CD1c-positive myeloid dendritic cell (primary cell): ENCODE results near the gene MED27.

Source experiments
- DNase-seq: peaks from one replicate; pipeline ENCODE4 v3.0.0-alpha.2; 2016; ENCODE audit errors: extremely low spot score

MED27 gene

DNA sequence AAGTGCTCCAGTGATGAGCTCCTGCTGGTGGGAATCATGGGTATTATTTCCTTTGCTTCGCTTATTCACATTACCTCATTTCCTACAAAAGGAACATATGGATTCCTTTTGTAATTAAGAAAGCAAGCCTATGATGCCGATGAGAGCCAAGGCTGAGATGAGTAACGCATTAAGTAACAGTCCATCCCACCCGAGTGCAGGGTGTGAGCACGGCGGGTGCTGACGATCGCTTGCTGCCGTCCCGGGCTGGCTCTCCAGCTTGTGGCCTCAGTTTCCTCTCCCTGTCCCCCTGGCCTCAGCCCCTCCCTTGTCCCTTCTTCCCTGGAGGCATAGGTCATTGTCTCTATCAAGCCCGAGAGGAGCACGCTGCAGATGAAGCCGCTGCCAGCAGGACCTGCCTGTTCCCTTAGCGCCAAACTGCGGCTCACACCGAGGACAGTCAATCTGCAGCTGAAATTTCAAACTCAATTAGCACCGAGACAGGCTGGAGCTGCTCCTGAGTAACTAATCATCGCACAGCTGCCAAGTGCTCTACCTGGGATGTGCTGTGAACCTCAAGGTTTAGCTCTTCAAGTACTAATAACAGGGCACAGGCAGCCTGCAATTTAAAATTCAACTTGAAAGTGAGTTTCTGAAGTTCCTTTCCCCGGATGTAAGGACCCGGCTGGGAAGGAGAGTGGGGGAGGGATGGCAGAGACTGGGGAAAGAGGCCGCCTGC, 224.6 kb downstream of the MED27 start:
- no peak for DNase-seq

DNA sequence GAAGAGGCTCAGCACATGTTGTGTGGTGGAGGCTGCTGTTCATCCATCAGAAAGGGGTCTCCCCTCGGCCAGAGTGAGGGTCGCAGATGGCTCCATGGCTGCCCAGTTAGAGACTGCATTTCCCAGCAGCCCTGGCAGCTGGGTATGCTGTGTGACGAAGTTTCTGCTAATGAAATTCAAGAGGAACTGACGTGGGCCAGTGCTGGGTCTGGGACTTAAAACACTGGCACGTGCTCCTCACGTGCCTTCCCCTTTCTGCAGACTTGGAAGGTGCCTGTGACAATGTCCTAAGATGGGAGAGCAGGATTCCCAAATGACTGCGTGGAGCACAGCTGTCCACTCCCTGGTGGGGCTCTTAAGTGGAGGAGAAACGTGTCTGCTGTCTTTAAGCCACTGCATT, 225.3 kb downstream of the MED27 start:
- DNase-seq = peak; percentile 43

DNA sequence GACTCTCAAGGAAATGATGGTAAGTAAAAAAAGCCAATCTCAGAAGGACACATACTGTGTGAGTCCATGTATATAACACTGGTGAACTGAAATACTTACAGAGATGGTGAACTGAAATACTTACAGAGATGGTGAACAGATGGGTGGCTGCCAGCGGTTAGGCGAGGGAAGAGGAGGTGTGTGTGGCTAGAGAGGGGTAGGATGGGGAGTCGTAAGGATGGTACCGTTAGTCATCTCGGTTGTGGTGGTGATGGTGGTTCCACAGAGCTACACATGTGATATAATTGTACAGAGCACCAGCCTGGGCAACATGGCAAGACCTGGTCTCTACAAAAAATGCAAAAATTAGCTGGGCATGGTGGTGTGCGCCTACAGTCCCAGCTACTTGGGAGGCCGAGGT, 226.2 kb downstream of the MED27 start:
- no peak for DNase-seq

DNA sequence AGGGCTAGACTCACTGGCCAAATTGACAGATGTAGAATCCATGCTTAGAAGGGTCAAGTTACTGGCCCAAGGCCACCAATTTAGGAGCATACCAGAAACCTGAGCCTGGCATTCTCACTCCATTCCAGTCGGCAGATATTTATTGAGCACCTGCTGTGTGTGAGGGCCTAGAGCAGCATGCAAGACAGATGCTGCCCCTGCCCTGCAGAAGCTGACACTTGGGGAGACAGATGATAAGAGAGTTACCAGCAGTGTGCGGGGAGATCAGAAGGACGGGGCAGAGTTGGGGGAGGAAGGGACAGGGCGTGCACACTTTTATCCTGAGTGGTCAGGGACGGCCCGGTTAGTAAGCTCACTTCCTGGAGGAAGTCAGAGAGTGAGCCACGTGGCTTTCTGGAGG, 228.3 kb downstream of the MED27 start:
- DNase-seq = no peak

DNA sequence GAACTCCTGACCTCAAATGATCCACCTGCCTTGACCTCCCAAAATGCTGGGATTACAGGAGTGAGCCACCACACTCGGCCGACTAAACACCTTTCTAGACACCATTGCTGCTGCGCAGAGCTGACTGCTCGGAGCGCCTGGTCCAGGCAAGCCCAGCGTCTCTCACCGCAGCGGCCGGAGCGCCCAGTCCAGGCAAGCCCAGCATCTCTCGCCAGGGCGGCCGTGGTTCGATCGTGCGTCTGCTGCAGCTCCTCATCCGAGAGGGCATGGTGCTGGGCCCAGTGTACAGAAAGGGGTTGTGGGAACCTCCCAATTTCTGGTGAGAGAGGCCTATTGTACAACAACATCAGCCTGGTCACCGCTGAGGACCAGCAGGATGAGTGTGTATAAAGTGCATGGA, 230.3 kb downstream of the MED27 start:
- no peak for DNase-seq

DNA sequence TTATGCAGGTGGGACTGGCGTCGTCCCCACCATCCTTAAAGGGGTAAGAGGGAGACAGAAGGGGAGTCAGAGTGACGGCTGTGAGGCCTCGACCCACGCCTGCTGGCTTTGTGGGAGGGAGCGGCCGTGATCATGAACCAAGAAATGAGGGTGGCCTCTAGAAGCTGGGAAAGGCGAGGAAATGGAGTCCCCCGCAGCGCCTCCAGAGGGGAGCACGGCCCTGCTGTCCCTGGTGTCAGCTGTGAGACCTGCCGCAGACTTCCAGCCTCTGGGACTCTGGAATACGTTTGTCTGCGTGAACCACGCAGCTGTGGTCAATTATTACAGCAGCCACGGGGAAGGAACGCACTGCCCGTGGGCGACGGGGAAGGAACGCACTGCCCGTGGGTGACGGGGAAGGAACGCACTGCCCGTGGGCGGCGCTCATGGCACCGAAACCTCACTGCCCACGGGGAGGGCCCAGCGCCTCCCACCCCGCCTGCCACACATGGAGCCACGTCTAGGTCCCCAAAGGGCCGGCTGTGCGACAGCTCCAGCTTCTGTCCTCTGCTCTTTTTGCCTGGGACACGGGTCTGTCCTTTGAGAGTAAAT, 231.0 kb downstream of the MED27 start:
- peak; percentile 41 for DNase-seq

DNA sequence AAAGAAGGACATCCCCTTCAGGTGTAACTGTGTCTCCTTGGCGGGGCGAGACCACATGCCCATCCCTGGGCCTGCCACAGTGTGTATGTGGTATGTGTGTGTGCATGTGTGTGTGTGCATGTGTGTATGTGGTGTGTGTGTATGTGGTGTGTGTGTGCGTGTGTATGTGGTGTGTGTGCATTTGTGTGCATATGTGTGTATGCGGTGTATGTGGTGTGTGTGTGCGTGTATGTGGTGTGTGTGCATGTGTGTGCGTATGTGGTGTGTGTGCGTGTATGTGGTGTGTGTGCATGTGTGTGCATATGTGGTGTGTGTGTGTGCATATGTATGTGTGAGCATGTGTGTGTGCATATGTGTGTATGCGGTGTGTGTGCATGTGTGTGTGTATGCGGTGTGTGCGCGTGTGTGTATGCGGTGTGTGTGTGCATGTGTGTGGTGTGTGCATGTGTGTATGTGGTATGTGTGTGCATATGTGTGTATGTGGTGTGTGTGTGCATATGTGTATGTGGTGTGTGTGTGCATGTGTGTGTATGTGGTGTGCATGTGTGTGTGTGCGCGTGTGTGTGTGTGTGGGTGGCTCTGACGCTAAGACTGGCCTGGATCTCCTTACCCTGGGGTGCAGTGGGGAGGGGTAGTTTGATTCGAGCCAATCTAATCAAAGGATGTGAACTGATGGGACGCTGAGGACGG, 231.9 kb downstream of the MED27 start:
- no peak for DNase-seq

DNA sequence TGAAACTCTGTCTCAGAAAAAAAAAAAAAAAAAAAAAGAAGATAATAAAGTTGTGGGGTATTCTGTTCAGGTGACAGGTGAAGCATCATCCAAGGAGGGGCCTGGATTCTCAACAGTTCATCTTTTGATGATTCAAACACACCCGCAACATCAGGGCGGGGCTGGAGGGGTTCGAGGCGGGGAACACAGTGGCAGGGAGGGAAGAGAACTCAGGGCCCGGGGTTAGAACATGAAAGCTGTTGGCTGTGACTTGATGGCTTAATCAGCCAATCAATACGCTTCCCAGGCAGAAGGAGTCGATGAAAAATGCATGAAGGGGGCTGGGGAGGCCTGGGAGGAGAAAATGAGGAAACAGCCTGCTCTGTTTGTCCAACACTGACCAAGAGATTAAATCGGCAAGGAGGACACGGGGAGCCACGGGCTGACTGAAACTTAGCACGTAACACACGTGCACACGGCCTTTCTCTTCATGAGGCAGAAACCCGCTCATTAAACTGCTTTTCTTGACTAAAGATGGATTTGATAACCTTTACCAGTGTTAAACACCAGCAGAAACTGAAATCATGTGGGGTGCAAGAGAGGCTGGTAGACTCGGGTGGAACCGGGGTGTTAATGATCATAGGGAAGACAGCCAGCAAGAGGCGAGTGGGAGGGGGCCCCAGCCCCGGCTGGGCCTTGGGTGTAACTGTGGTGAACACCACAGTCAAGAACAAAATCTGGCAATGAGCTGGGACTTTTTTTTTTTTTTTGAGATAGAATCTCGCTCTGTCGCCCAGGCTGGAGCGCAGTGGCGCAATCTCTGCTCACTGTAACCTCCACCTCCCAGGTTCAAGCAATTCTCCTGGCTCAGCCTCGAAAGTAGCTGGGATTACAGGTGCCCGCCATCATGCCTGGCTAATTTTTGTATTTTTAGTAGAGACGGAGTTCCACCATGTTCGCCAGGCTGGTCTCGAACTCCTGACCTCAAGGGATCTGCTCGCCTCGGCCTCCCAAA, 234.1 kb downstream of the MED27 start:
- no peak for DNase-seq

DNA sequence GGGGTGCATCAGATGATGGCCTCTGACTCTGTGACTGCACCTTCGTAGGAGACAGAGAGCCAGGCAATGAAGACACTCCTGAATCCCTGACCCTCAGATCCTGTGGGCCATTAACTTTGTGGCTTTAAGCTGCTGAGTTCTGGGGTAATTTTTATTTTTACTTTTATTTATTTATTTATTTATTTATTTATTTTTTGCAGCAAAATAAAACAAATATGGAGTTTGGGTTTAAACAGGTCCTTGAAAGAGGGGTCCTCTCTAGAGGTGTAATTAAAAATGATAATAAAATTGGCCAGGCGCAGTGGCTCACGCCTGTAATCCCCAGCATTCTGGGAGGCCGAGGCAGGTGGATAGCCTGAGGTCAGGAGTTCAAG, 234.9 kb downstream of the MED27 start:
- no peak for DNase-seq

DNA sequence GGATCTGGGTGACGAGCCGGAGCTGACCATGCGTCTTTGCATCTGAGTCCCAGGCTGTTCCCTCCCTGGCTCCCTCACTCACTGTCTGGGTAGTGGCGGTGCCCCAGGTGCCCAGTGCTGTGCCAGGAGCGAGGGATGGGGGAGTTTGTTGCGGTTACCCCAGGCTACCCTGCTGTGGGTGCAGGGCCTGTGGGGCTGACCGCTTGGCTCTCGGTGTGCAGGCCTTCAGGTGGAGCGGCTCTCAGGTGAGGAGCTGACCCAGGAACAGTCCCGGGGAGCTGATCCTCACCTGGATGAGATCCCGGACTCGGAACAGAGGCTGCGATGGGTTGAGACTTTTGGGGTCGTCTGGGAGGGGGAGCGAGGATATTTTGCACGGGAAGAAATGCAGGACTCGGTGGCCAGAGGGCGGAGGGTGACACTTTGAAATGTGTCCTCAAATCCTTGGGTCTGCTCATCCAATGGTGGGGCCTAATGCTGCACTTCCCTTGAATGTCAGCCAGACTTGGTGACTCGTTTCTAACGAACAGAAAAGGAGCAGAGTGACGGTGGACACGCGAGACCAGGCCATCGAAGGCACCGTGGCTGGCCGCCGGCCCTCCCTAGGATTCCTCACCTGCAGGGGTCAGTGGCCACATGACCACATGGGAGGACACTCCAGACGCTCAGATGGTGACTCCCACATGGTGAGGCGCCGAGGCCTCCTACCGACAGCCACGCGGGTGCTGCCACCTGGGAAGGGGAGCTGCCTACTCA, 235.5 kb downstream of the MED27 start:
- no peak for DNase-seq

DNA sequence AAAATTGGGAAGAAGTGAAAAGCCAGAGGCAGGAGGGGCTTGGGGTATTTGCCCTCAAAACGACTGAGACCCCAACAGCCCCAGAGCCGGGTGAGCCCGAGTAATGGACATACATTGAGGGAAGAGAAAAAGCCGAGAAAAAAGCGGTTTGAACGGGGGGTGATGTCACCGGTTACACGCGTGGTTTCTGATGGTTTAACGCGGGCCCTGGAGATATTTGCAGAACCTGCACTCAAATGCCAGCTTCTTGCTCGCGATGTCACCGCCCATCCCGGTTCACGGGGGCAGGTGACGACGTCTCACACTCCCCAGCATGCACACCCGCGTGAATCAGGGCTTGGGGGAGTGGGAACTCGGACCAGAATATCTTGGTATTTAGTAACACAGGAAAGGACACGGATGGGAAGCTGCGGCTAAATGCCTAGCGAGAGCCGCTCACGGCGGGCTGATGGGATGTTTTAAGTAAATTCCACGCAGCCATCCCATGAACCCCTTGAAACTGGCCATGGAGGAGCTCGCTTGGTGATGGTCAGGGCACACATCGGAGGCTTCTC, 237.8 kb downstream of the MED27 start:
- no peak for DNase-seq

DNA sequence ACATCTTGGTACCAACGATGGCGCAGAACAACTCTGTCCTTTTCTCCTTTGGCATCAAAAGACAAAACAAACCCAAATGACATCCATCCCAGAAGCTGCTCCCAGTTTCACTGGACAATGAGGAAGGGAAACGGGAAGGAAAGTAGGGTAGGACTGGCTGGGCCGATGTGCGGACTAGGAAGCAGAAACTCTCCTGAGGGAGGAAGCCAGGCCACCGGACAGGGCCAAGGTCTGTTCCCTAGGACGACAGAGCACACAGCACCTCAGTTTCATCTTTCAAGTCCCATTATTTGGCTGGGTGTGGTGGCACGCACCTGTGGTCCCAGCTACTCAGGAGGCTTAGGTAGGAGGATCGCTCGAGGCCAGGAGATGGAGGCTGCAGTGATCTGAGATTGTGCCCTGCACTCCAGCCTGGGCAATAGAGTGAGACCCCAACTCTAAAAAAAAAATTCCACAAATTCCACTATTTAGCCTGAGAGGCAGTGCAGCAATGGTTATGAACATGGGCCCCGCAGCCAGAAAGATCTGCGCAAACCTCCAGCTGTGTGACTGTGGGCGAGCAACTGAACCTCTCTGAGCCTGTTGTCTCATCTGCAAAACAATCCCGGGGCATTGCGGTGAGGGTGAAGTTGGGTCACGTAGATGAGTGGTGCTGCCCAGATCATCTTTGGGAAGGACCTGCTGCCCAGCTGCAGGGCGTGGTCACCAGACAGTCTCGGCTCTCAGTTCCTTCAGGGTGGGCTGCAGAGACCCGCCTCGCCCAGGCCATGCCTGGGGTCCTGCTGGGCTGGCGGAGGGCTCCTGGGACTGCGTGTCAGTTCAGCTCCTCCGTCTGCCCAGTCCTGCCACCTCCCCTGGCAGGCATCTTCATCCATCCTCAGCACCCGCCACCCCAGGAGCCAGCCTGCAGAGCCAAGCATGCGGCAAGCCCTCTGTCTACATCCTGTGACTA, 238.6 kb downstream of the MED27 start:
- no peak for DNase-seq

DNA sequence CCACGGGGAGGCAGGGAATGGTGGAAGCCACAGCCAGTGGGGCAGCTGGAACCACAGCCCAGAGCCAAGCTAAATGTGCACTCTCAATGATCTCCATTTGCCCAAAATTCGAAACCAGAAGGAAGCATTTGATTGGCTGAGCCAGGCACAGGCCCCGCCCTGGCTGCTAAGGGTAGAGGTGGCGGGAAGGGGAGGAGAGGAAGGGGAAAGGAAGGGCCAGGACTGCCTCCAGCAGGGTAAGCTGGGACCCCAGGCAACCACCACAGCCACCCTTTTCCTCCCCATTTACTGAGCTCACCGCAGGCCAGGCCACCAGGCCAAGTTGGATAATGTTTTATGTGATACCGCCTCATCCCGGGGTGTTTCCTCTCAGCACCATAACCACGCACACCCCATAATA, 239.4 kb downstream of the MED27 start:
- no peak for DNase-seq

DNA sequence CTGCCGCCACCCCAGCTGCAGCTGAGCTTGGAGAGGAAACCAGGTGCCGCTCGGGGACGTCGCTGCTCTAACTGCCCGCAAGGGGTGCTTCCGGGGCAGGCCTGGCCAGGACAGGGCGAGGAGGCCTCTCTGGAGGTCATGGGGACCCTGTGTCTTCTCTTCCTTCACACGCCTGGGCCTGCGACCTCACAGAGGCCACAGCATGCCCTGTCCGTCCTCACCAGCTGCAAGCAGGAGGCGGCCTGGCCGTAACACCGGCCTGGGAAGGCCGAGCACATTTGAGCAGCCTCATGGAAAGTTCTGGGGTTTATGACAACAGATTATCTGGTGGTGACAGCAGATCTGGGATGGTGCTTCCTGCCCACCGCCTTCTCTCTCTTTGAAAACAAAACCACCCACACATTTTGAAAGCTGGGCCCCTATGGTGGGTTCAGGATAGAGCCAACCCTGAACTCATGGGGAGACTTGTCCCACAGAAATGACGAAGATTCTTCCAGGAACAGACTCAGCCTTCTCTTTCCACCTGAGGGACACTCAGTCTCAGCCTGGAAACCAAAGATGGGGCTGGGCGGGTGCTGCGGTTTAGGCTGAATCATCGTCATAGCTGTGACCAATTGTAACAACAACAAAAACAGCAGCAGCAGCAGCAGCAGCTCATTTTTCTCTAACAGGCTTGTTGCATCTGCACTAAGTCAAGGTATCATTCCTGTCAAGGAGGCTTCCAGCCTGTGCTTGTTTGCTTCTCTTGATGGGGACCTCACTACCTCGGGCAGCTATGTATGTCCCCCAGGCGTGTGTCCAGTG, 240.2 kb downstream of the MED27 start:
- no peak for DNase-seq

DNA sequence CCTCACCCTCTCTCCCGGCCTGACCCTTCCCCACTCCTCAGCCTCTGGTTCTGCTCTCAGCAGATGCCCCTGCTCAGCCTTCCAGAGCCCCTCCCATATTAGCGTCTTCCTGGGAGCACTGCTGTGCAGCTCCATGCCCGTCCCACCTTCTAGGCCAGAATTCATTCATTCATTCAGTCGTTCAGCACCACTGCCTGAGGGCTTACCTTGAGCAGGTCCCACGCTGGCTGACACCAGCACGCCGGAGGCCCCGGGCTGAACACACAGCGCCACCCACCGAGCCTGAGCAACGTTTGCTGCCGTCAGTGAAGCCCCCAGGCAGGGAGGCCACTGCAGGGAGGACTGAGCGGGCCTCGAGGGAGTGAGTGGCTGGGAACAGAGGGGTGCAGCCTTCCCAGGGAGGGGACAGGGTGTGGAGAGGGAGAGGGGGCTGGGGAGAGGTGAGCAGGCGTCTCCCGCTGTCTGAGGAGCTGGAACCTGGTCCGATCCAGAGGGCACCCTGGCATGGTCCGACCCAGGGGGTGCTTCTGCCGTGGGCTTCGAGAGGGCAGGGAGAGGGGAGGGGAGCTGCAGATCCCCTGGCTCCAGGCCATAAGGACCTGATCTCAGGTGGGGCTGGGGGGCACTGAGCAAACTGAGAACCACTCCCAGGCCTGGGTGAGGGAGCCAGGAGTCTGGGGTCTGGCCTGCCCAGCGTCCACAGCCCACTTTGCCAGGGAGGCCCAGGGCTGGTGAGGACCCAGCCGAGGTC, 241.0 kb downstream of the MED27 start:
- DNase-seq = no peak

DNA sequence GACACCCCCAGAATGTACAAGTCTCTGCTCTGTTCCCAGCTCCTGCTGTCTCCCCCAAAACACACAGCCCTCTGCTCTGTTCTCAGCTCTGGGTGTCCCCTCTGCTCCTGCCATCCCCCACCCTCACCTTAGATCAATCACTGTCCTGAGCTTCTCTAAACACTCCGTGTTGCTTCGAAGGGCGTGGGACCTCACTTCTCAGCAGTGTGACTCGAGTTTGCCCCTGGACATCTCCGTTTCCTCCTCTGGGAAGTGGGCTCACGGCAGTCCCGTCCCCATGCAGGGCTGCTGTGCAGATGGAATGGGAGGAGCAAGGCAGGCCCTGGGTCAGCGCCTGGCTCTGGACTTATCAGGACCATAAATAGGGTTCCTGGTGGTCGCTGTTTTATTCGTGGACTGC, 241.8 kb downstream of the MED27 start:
- DNase-seq = no peak

DNA sequence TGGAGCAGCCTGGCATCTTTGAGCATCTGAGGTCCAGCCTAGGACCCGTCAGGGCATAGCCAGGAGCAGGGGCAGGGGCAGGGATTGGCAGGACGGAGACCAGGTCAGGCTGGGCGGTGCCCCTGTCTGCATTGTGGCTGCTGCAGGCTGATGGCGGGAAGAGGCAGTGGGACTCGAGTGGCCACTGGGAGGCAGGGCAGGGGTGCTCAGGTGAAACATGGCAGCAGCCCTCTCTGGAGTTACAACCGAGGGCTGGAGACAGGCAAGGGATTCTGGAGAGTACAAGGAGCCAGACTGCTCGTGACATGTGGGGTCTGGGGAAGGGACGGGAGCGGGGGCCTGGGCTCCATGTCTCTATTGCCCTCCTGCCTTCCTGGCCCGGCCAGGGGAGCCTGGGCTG, 242.4 kb downstream of the MED27 start:
- DNase-seq = no peak

DNA sequence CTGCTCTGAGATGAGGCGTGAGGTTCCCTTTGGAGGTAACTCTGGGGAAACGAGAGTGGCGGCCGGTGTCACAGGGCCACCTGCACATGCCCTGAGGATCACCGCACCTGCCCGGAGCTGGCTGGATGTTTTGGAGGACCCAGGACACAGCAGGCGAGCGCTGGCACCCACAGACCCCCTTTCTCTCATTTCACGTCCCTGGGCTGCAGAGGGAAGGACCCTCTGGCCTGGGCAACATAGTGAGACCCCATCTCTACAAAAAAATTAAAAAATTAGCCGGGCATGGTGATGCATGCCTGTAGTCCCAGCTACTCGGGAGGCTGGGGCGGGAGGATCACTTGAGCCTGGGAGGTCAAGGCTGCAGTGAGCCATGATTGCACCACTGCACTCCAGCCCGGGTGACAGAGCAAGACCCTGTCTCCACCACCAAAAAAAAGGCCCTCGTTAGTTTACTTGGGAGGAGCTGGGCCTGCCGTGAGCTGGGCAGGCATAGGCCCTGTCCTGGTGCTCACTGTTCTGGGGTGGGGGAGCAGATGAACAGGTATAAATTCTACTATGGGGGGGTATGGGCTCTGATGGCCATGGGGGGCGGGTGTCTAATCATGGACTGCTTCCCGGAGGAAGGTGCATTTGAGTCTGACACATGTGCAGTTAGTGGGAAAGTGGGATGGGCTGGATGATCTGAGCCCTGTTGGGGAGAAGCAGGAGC, 242.9 kb downstream of the MED27 start:
- no peak for DNase-seq
